ENCODE data around the gene CNPY2. TPM values are rescaled to one million over a fixed set of nuclear protein-coding genes. Genes with fewer than 3 reads are reported as not detected.
"Not testable (repeated sequence)": the region's sequence is repeated elsewhere in the genome, so short reads cannot be mapped to it uniquely, and the experiment has no call there.

Gene CNPY2
- total RNA-seq, 3 donors from 2014 or later = 69.9 to 86.1 (median 85.9) TPM

DNA sequence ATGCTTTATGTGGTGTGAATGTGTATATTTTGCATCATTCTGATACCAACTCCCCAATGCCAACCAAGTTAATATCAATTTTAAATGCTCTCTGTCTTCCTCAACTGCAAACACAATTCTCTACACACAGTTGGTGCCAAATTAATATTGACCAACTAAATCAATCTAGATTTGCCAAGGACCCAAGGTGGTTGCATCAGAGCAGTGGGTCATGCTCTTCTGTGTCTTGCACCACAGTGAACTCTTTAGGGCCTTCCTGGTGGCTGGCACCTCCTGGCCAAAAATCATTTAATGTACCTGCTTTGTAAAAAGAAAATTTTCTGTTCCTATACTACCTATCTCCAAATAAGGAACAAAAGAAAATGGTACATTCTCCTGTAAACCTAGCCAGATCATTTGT lies 34.9 kb downstream of the CNPY2 start:
- TF ChIP-seq POLR2A (IDR thresholded peaks at IDR 0.05) (no peak), POLR2AphosphoS5 (IDR thresholded peaks at IDR 0.05) (no peak)
- TF ChIP-seq, protein P1, sequence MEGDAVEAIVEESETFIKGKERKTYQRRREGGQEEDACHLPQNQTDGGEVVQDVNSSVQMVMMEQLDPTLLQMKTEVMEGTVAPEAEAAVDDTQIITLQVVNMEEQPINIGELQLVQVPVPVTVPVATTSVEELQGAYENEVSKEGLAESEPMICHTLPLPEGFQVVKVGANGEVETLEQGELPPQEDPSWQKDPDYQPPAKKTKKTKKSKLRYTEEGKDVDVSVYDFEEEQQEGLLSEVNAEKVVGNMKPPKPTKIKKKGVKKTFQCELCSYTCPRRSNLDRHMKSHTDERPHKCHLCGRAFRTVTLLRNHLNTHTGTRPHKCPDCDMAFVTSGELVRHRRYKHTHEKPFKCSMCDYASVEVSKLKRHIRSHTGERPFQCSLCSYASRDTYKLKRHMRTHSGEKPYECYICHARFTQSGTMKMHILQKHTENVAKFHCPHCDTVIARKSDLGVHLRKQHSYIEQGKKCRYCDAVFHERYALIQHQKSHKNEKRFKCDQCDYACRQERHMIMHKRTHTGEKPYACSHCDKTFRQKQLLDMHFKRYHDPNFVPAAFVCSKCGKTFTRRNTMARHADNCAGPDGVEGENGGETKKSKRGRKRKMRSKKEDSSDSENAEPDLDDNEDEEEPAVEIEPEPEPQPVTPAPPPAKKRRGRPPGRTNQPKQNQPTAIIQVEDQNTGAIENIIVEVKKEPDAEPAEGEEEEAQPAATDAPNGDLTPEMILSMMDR (IDR thresholded peaks at IDR 0.05) = no peak
- peaks cover 14% of the 10 kb centered on the region for H3K36me3 ChIP-seq
- H3K4me1 ChIP-seq = no peaks in the 10 kb centered on the region
- H3K4me3 ChIP-seq = no peak overlapping the region
- H3K27ac ChIP-seq = no peak overlapping the region
- no peaks in the 10 kb centered on the region for H3K9me3 ChIP-seq
- no peaks in the 10 kb centered on the region for H3K27me3 ChIP-seq
- intact Hi-C loops (cut with DNase I; ENCODE audit: low total_unique reads) = no loop called here
- no peak for DNase-seq (ENCODE audit: low spot score in 2 of 2)

DNA sequence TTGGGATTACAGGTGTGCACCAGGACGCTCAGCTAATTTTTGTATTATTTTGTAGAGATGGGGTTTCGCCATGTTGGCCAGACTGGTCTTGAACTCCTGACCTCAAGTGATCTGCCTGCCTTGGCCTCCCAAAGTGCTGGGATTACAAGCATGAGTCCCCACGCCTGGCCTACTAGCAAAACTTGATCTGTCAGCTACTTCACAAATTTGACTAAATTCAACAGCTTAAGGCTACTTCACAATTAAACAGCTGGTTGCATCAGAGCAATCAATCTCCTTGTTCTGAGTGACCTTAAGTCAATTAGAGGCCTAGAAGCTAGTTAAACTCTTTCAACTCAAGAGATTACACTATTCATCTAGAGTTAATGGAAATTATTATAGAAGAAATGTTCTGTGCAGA lies 36.9 kb downstream of the CNPY2 start:
- peaks cover 14% of the 10 kb centered on the region for H3K36me3 ChIP-seq
- no peaks in the 10 kb centered on the region for H3K27me3 ChIP-seq
- H3K27ac ChIP-seq = no peak overlapping the region
- H3K4me3 ChIP-seq = no peak overlapping the region
- TF ChIP-seq POLR2AphosphoS5 (IDR thresholded peaks at IDR 0.05) (no peak), POLR2A (IDR thresholded peaks at IDR 0.05) (no peak)
- TF ChIP-seq, protein P1 (IDR thresholded peaks at IDR 0.05) = no peak
- intact Hi-C loops (cut with DNase I; ENCODE audit: low total_unique reads) = no loop called here
- H3K4me1 ChIP-seq = no peaks in the 10 kb centered on the region
- H3K9me3 ChIP-seq = no peaks in the 10 kb centered on the region
- no peak for DNase-seq (ENCODE audit: low spot score in 2 of 2)

DNA sequence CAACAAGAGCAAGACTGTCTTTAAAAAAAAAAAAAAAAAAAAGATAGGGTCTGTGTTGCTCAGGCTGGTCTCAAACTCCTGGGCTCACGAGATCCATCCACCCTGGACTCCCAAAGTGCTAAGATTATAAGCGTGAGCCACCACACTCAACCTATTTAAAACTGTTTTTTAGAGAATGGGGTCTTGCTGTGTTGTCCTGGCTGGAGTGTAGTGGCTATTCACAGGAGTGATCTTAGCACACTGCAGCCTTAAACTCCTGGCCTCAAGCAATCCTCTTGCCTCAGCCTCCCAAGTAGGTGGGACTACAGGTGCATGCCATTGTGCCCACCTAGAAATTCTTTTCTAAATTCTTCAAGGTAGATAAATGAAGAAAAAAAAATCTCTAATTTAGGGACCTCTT lies 41.5 kb downstream of the CNPY2 start:
- no peaks in the 10 kb centered on the region for H3K9me3 ChIP-seq
- H3K36me3 ChIP-seq = no peaks in the 10 kb centered on the region
- no peaks in the 10 kb centered on the region for H3K4me1 ChIP-seq
- TF ChIP-seq, protein P1 (IDR thresholded peaks at IDR 0.05) = no peak
- TF ChIP-seq POLR2A (IDR thresholded peaks at IDR 0.05) (no peak), POLR2AphosphoS5 (IDR thresholded peaks at IDR 0.05) (no peak)
- no peak overlapping the region for H3K27ac ChIP-seq
- H3K4me3 ChIP-seq = no peak overlapping the region
- no peak for DNase-seq (ENCODE audit: low spot score in 2 of 2)
- intact Hi-C loops (cut with DNase I; ENCODE audit: low total_unique reads) = loop anchor here (5.0 kb wide), 1 partner anchor 908 kb away; no protein-coding TSS in a partner anchor
- no peaks in the 10 kb centered on the region for H3K27me3 ChIP-seq

GRCh38 chr12:56272468-56272867 lies 43.3 kb downstream of the CNPY2 start:
- not testable (repeated sequence) for H3K9me3 ChIP-seq; H3K4me1 ChIP-seq; H3K27me3 ChIP-seq; H3K36me3 ChIP-seq; H3K4me3 ChIP-seq; DNase-seq (ENCODE audit: low spot score in 2 of 2); H3K27ac ChIP-seq
- intact Hi-C loops (cut with DNase I; ENCODE audit: low total_unique reads) = loop anchor here (5.0 kb wide), 1 partner anchor 910 kb away; no protein-coding TSS in a partner anchor

DNA sequence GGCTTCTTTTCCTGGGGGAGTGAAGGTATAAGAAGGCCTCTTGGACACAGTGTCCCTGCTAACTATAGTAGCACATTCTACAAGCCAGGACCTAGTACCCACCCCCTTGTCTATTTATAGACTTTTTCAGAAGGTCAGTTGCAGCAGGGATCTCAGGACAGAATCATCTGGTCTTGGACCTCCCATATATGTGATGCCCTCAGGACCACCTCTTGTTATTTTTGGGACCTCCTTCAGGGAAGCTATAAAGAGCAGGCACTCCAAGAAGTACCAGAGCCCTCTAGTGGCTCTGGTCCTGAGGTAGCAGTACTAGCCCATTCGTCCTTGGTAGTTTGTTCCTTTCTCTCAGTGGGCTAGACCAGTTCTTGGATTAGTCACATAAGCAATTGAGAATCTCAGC lies 44.8 kb downstream of the CNPY2 start:
- H3K9me3 ChIP-seq = no peaks in the 10 kb centered on the region
- no peak for DNase-seq (ENCODE audit: low spot score in 2 of 2)
- intact Hi-C loops (cut with DNase I; ENCODE audit: low total_unique reads) = loop anchor here (5.0 kb wide), 1 partner anchor 911 kb away; no protein-coding TSS in a partner anchor
- H3K36me3 ChIP-seq = no peaks in the 10 kb centered on the region
- no peak overlapping the region for H3K27ac ChIP-seq
- peaks cover 0 to 3% of the 10 kb centered on the region in 2 donors for H3K4me1 ChIP-seq
- H3K27me3 ChIP-seq = no peaks in the 10 kb centered on the region
- TF ChIP-seq POLR2AphosphoS5 (IDR thresholded peaks at IDR 0.05) (no peak), POLR2A (IDR thresholded peaks at IDR 0.05) (no peak)
- TF ChIP-seq, protein P1 (IDR thresholded peaks at IDR 0.05) = no peak
- H3K4me3 ChIP-seq = no peak overlapping the region

Measured in breast epithelium (tissue), 4 donors.